ENCODE data around the gene SHC3.

SHC3 gene

DNA sequence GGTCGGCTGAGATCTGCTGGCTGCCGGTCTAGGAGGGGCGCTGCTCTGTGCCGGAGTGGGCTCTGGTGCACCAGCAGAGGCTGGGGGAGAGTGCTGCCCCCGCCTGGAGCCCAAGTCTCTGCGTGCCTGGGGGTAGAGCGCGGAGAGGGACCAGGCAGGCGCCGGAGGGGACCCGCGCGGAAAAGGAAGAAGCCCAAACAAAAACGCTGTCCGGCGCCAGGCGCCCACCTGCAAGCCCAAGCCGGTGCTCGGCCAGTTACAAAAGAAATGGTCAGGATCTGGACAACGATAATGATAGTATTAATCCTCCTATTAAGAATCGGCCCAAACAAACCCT lies 187.9 kb downstream of the SHC3 start:
- TF ChIP-seq SIN3A (IDR thresholded peaks at IDR 0.05; ENCODE audit: borderline replicate concordance, insufficient read depth, low read length) (no peak), POLR2AphosphoS5 (IDR thresholded peaks at IDR 0.05; ENCODE audit: low read depth, low read length) (no peak), TAF1 (IDR thresholded peaks at IDR 0.05; ENCODE audit: borderline replicate concordance, insufficient read depth, low read length) (no peak), FOXP2 (optimal IDR thresholded peaks at IDR 0.05; ENCODE audit: borderline replicate concordance, extremely low read depth, extremely low read length, insufficient read depth) (no peak)
- TF ChIP-seq, protein P1, sequence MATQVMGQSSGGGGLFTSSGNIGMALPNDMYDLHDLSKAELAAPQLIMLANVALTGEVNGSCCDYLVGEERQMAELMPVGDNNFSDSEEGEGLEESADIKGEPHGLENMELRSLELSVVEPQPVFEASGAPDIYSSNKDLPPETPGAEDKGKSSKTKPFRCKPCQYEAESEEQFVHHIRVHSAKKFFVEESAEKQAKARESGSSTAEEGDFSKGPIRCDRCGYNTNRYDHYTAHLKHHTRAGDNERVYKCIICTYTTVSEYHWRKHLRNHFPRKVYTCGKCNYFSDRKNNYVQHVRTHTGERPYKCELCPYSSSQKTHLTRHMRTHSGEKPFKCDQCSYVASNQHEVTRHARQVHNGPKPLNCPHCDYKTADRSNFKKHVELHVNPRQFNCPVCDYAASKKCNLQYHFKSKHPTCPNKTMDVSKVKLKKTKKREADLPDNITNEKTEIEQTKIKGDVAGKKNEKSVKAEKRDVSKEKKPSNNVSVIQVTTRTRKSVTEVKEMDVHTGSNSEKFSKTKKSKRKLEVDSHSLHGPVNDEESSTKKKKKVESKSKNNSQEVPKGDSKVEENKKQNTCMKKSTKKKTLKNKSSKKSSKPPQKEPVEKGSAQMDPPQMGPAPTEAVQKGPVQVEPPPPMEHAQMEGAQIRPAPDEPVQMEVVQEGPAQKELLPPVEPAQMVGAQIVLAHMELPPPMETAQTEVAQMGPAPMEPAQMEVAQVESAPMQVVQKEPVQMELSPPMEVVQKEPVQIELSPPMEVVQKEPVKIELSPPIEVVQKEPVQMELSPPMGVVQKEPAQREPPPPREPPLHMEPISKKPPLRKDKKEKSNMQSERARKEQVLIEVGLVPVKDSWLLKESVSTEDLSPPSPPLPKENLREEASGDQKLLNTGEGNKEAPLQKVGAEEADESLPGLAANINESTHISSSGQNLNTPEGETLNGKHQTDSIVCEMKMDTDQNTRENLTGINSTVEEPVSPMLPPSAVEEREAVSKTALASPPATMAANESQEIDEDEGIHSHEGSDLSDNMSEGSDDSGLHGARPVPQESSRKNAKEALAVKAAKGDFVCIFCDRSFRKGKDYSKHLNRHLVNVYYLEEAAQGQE (IDR thresholded peaks at IDR 0.05; ENCODE audit: insufficient read depth in 1 of 2, low read depth in 2 of 2, low read length in 2 of 2) = no peak

DNA sequence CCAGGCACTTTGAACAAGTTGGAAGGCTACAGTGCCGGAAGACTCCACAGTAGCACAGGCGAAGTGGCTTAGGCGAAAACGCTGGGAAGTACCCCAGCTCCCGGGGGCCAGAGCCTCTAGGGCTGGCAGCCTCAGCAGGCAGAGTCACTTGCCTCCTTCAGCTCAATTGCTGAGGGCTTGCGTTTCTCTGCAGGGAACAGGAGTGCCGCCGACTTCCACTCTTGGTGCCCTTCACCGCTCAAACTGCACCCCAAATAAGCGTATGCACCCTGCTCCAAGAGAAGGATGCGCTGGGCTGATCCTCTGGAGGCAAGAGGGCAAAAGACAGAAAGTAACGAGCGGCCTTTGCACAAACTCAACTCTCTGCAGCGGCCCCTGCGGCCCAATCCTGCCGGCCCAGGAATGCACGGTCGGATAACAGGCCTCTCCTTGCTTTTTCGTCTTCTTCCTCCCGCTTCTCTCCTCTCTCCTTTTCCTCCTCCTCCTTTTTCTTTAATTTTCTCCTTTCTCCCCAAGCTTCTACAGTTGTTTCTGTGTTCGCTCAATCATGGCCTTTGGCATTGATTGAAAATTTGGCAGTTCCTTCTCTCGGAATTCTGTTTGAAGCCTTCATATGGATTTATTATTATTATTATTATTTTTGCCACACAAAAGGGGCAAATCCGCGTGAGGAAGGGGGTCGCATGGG lies 188.4 kb downstream of the SHC3 start:
- no peak for TF ChIP-seq TAF1 (IDR thresholded peaks at IDR 0.05; ENCODE audit: borderline replicate concordance, insufficient read depth, low read length)
- no peak for TF ChIP-seq SIN3A (IDR thresholded peaks at IDR 0.05; ENCODE audit: borderline replicate concordance, insufficient read depth, low read length)
- TF ChIP-seq POLR2AphosphoS5 (IDR thresholded peaks at IDR 0.05; ENCODE audit: low read depth, low read length) = no peak
- TF ChIP-seq, protein P1 (IDR thresholded peaks at IDR 0.05; ENCODE audit: insufficient read depth in 1 of 2, low read depth in 2 of 2, low read length in 2 of 2) = no peak
- TF ChIP-seq FOXP2 (optimal IDR thresholded peaks at IDR 0.05; ENCODE audit: borderline replicate concordance, extremely low read depth, extremely low read length, insufficient read depth) = no peak

DNA sequence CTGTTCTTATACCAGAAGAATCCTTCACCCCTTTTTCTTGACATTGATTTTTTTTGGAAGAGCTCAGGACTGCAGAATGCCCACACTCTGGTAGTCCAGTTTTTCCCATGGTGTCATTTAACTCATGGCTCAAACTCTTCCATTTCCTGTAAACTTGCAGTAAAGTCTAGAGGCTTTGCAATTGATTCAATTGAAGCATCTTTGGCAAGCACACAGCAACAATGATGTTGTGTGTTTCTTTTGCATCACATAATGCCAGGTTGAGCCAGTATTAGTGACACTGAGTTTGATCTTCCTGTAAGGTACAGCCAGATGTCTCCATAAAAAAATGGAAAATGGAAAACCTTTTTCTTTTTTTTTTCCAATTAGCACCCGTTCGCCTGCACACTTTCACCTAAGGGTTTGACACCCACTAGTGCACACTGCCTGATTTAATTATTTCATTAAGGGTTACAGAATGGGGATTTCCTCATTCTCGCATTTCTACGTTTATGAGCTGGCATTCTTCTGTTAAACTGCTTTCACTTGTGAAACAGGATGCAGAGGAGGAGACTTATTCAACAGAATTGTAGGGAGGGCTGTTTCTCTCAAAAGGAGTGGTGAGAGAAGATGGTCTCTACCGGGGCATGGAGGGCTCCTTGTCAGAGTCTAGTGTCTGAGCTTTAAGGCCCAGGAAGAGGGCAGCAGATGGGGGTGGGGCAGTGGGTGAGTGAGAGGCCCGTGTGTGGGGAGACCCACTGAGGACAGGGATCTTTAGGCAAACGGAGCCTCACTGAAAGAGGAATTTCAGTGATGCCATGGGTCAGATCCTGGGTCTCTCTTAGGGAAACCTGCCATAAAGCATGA lies 189.6 kb downstream of the SHC3 start:
- TF ChIP-seq SIN3A (IDR thresholded peaks at IDR 0.05; ENCODE audit: borderline replicate concordance, insufficient read depth, low read length) (no peak), FOXP2 (optimal IDR thresholded peaks at IDR 0.05; ENCODE audit: borderline replicate concordance, extremely low read depth, extremely low read length, insufficient read depth) (no peak), POLR2AphosphoS5 (IDR thresholded peaks at IDR 0.05; ENCODE audit: low read depth, low read length) (no peak)

DNA sequence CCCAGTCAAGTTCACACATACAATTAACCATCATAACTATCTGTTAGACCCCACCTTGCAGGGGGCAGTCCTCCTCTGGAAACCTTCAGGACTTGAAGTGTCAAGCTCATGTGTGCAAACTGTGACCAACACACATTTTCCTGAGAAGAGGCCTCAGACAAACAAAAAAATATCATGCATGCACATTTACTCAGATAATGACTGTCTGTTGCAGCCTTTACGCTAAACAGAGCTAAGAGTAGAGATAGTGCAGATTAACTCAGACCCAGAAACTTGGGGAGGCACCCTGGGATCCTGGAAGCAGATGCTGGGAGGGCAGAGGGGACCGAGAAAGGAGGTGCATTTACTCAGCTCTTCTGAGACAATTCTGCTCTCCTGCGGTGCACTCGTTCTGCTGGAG lies 191.0 kb downstream of the SHC3 start:
- TF ChIP-seq, protein P1 (IDR thresholded peaks at IDR 0.05; ENCODE audit: insufficient read depth in 1 of 2, low read depth in 2 of 2, low read length in 2 of 2) = no peak
- no peak for TF ChIP-seq TAF1 (IDR thresholded peaks at IDR 0.05; ENCODE audit: borderline replicate concordance, insufficient read depth, low read length)
- no peak for TF ChIP-seq FOXP2 (optimal IDR thresholded peaks at IDR 0.05; ENCODE audit: borderline replicate concordance, extremely low read depth, extremely low read length, insufficient read depth)
- TF ChIP-seq SIN3A (IDR thresholded peaks at IDR 0.05; ENCODE audit: borderline replicate concordance, insufficient read depth, low read length) = no peak
- TF ChIP-seq POLR2AphosphoS5 (IDR thresholded peaks at IDR 0.05; ENCODE audit: low read depth, low read length) = no peak

DNA sequence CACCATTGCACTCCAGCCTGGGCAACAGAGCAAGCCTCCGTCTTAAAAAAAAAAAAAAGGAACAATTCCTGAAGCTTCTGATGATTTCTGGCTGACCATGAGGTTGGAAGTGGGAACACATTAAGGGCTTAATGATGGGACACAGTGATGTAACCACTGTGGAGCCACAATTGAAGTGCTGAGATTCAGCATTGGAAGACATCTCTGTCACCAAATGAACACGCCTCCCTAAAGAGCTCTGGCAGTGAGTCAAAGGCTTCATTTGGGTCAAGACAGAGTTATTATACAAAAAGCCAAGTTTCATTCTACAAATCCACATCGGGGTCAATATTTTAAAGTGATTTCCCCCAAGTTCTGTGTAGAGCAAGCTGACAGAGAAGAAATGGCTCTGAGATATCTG lies 191.8 kb downstream of the SHC3 start:
- TF ChIP-seq SIN3A (IDR thresholded peaks at IDR 0.05; ENCODE audit: borderline replicate concordance, insufficient read depth, low read length) = no peak
- TF ChIP-seq, protein P1 (IDR thresholded peaks at IDR 0.05; ENCODE audit: insufficient read depth in 1 of 2, low read depth in 2 of 2, low read length in 2 of 2) = no peak
- TF ChIP-seq FOXP2 (optimal IDR thresholded peaks at IDR 0.05; ENCODE audit: borderline replicate concordance, extremely low read depth, extremely low read length, insufficient read depth) = no peak
- TF ChIP-seq TAF1 (IDR thresholded peaks at IDR 0.05; ENCODE audit: borderline replicate concordance, insufficient read depth, low read length) = no peak
- TF ChIP-seq POLR2AphosphoS5 (IDR thresholded peaks at IDR 0.05; ENCODE audit: low read depth, low read length) = no peak
